Trophoblast cell (in vitro differentiated cells and primary cell): ENCODE results near the gene MIB2.

Experiments
- DNase-seq, 2 donors: peaks; one replicate each; pipeline ENCODE4 v3.0.0-alpha.2; 2016
- H2AFZ ChIP-seq: 2 replicates; pipeline ENCODE4 v1.6.1; 2013; ENCODE audit warnings: low read length, moderate library complexity, mild to moderate bottlenecking; ENCODE audit not compliant: insufficient read depth, poor library complexity
- H2AK5ac ChIP-seq: 2 replicates; pipeline ENCODE4 v1.6.1; 2013; ENCODE audit warnings: mild to moderate bottlenecking, low read length
- H2BK120ac ChIP-seq: 2 replicates; pipeline ENCODE4 v1.6.1; 2013; ENCODE audit warnings: low read length, mild to moderate bottlenecking, moderate library complexity; ENCODE audit not compliant: insufficient read depth, poor library complexity
- H2BK12ac ChIP-seq: 2 replicates; pipeline ENCODE4 v1.6.1; 2013; ENCODE audit warnings: mild to moderate bottlenecking, low read length, moderate library complexity
- H2BK5ac ChIP-seq: 2 replicates; pipeline ENCODE4 v1.6.1; 2013; ENCODE audit warnings: low read length, low read depth, moderate library complexity, mild to moderate bottlenecking; ENCODE audit not compliant: poor library complexity
- H3K14ac ChIP-seq: 2 replicates; pipeline ENCODE4 v1.6.1; 2013; ENCODE audit warnings: mild to moderate bottlenecking, low read length
- H3K18ac ChIP-seq: 2 replicates; pipeline ENCODE4 v1.6.1; 2013; ENCODE audit warnings: mild to moderate bottlenecking, low read length
- H3K23ac ChIP-seq: 2 replicates; pipeline ENCODE4 v1.6.1; 2013; ENCODE audit warnings: low read length
- H3K27ac ChIP-seq: 2 replicates; pipeline ENCODE4 v1.5.1; 2013; ENCODE audit warnings: low read depth, mild to moderate bottlenecking, inconsistent platforms, low read length, moderate library complexity
- H3K27me3 ChIP-seq: 2 replicates; pipeline ENCODE4 v1.6.1; 2013; ENCODE audit warnings: inconsistent platforms, mild to moderate bottlenecking, low read length, moderate library complexity; ENCODE audit not compliant: insufficient read depth
- H3K36me3 ChIP-seq, 2 experiments: 1 replicate in 1 of 2; 2 replicates in 1 of 2; pipeline ENCODE4 v1.6.1; 2013; ENCODE audit warnings: low read length in 2 of 2, mild to moderate bottlenecking in 2 of 2, moderate library complexity in 1 of 2; ENCODE audit not compliant: insufficient read depth in 2 of 2, control insufficient read depth in 1 of 2
- H3K4ac ChIP-seq: 2 replicates; pipeline ENCODE4 v1.6.1; 2013; ENCODE audit warnings: low read depth, mild to moderate bottlenecking, low read length, moderate library complexity
- H3K4me1 ChIP-seq, 2 experiments: 1 replicate in 1 of 2; 2 replicates in 1 of 2; pipeline ENCODE4 v1.6.1; 2013; ENCODE audit warnings: low read length in 2 of 2, mild to moderate bottlenecking in 2 of 2, moderate library complexity in 1 of 2; ENCODE audit not compliant: insufficient read depth in 2 of 2, control insufficient read depth in 1 of 2
- H3K4me2 ChIP-seq: 2 replicates; pipeline ENCODE4 v1.6.1; 2013; ENCODE audit warnings: inconsistent platforms, mild to moderate bottlenecking, low read length, moderate library complexity
- H3K4me3 ChIP-seq: 2 replicates; pipeline ENCODE4 v1.5.1; 2013; ENCODE audit warnings: mild to moderate bottlenecking, low read depth, low read length, inconsistent platforms
- H3K79me1 ChIP-seq: one replicate; pipeline ENCODE4 v1.6.1; 2013; ENCODE audit warnings: low read length
- H3K79me2 ChIP-seq: 2 replicates; pipeline ENCODE4 v1.6.1; 2013; ENCODE audit warnings: low read length, mild to moderate bottlenecking; ENCODE audit not compliant: control insufficient read depth, insufficient read depth, poor library complexity
- H3K9ac ChIP-seq: 2 replicates; pipeline ENCODE4 v1.6.1; 2013; ENCODE audit warnings: mild to moderate bottlenecking, low read length
- H3K9me3 ChIP-seq: 2 replicates; pipeline ENCODE4 v1.6.1; 2013; ENCODE audit warnings: low read depth, mild to moderate bottlenecking, control low read depth, inconsistent platforms, low read length; ENCODE audit not compliant: insufficient read depth
- H4K12ac ChIP-seq: 2 replicates; pipeline ENCODE4 v1.6.1; 2013; ENCODE audit warnings: low read depth, mild to moderate bottlenecking, low read length, moderate library complexity
- H4K8ac ChIP-seq: 2 replicates; pipeline ENCODE4 v1.6.1; 2013; ENCODE audit warnings: low read depth, mild to moderate bottlenecking, low read length, moderate library complexity
- H4K91ac ChIP-seq: one replicate; pipeline ENCODE4 v1.6.1; 2013; ENCODE audit warnings: low read depth, mild to moderate bottlenecking, low read length, moderate library complexity
- WGBS: extraction: QIAGEN DNeasy Blood & Tissue Kit; methylation state at CpG from one replicate; pipeline ENCODE4 v1.1.7; 2013; ENCODE audit warnings: missing lambda C conversion rate; ENCODE audit not compliant: insufficient read length, insufficient coverage; ENCODE audit errors: extremely low coverage; 5-methylcytosine and 5-hydroxymethylcytosine counted together

Gene MIB2

DNA sequence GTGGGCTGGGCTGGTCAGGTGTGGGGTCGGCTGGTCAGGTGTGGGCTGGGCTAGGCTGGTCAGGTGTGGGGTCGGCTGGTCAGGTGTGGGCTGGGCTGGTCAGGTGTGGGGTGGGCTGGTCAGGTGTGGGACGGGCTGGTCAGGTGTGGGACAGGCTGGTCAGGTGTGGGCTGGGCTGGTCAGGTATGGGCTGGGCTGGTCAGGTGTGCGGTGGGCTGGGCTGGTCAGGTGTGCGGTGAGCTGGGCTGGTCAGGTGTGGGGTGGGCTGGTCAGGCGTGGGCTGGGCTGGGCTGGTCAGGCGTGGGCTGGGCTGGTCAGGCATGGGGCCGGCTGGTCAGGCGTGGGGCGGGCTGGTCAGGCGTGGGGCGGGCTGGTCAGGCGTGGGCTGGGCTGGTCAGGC, 9.1 kb upstream of the MIB2 start:
- no CpG with 5 or more reads among the region's 13 CpGs for WGBS
- H3K14ac ChIP-seq: no peak overlapping the region
- H3K36me3 ChIP-seq: no peaks in the 10 kb centered on the region
- no peak overlapping the region for H3K27ac ChIP-seq
- H3K4ac ChIP-seq: no peak overlapping the region
- H2BK5ac ChIP-seq: no peak overlapping the region
- H3K79me2 ChIP-seq: no peaks in the 10 kb centered on the region
- no peak overlapping the region for H4K91ac ChIP-seq
- DNase-seq: no peak
- H2AFZ ChIP-seq: no peak overlapping the region
- H3K9me3 ChIP-seq: peaks cover 4% of the 10 kb centered on the region
- no peak overlapping the region for H3K9ac ChIP-seq
- H3K4me1 ChIP-seq: no peaks in the 10 kb centered on the region
- H2BK120ac ChIP-seq: no peak overlapping the region
- H3K23ac ChIP-seq: no peak overlapping the region
- H3K79me1 ChIP-seq: no peaks in the 10 kb centered on the region
- peaks cover 2% of the 10 kb centered on the region for H3K27me3 ChIP-seq
- H4K8ac ChIP-seq: no peak overlapping the region
- no peak overlapping the region for H4K12ac ChIP-seq
- no peak overlapping the region for H2AK5ac ChIP-seq
- no peak overlapping the region for H2BK12ac ChIP-seq
- H3K4me2 ChIP-seq: no peak overlapping the region
- H3K4me3 ChIP-seq: no peak overlapping the region
- H3K18ac ChIP-seq: no peak overlapping the region

DNA sequence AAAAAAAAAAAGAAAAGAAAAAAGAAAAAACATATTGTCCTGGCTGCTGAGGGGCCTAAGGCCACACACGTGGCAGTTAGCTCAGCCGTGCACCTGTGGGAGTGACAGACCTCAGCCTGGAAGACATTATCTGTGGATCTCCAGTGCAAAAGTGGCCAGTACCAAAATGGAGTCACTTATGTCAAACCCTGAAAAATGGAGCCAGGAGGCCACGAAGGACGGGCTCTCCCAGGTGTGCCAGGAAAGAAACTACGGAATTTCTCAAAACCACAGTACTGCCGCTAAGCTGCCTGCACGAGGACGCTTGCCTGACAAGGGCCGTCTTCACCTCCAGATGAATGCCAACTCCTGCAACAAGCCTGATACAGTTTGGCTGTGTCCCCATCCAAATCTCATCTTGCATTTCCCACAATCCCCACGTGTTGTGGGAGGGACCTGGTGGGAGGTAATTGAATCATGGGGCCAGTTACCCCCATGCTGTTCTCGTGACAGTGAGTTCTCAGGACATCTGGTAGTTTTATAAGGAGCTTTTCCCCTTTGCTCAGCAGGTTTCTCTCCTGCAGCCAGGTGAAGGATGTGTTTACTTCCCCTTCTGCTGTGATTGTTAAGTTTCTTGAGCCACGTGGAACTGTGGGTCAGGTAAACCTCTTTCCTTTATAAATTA, 5.3 kb upstream of the MIB2 start:
- no CpG with 5 or more reads among the region's 12 CpGs for WGBS
- H3K36me3 ChIP-seq: no peaks in the 10 kb centered on the region

DNA sequence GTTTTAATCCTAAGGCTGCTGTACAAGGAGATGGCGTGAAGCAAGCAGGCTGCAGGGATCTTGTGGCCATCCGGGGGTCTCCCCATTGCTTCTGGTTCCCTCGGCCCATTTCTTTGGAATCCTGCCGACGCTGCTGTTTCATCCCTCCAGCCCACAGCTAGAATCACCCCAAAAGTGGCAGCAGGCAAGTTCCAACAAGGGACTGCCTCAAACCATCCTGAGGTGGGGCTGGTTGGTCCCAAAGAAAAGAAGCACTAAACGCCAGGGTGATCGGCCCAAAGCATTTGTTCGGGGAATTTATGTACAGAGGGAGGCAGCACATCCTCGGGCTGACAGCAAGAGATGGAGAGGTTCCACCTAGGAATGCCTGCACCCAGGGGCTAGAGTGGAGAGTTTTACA, 4.5 kb upstream of the MIB2 start:
- Histone ChIP-seq H2AFZ (no peak overlapping the region), H3K27me3 (no peaks in the 10 kb centered on the region), H3K79me1 (peaks cover 4% of the 10 kb centered on the region), H2BK5ac (no peak overlapping the region), H3K4me3 (no peak overlapping the region), H3K4me2 (no peak overlapping the region), H3K79me2 (peaks cover 4% of the 10 kb centered on the region), H3K9ac (no peak overlapping the region), H3K18ac (no peak overlapping the region), H2BK12ac (no peak overlapping the region), H3K9me3 (peaks cover under 1% of the 10 kb centered on the region), H2AK5ac (no peak overlapping the region), H3K27ac (no peak overlapping the region), H4K8ac (no peak overlapping the region), H3K4me1 (peaks cover 7 to 8% of the 10 kb centered on the region in 2 experiments), H3K14ac (no peak overlapping the region), H4K12ac (no peak overlapping the region), H4K91ac (no peak overlapping the region), H3K4ac (no peak overlapping the region), H3K36me3 (no peaks in the 10 kb centered on the region), H2BK120ac (no peak overlapping the region), H3K23ac (no peak overlapping the region)
- no CpG with 5 or more reads among the region's 9 CpGs for WGBS
- no peak for DNase-seq

More for the DNA sequence above, 5.3 kb upstream of the MIB2 start:
- Histone ChIP-seq H3K4me1 (peaks cover 7 to 8% of the 10 kb centered on the region in 2 experiments), H3K79me2 (no peaks in the 10 kb centered on the region), H3K27me3 (no peaks in the 10 kb centered on the region), H2BK12ac (no peak overlapping the region), H3K27ac (no peak overlapping the region), H4K12ac (no peak overlapping the region), H3K9ac (no peak overlapping the region), H3K23ac (no peak overlapping the region), H3K4ac (no peak overlapping the region), H3K79me1 (no peaks in the 10 kb centered on the region), H2BK120ac (no peak overlapping the region), H2BK5ac (no peak overlapping the region), H3K18ac (no peak overlapping the region), H2AK5ac (no peak overlapping the region), H4K8ac (no peak overlapping the region), H3K4me2 (no peak overlapping the region), H4K91ac (no peak overlapping the region), H3K4me3 (no peak overlapping the region), H3K14ac (no peak overlapping the region), H3K9me3 (peaks cover 4% of the 10 kb centered on the region), H2AFZ (no peak overlapping the region)
- DNase-seq: no peak

DNA sequence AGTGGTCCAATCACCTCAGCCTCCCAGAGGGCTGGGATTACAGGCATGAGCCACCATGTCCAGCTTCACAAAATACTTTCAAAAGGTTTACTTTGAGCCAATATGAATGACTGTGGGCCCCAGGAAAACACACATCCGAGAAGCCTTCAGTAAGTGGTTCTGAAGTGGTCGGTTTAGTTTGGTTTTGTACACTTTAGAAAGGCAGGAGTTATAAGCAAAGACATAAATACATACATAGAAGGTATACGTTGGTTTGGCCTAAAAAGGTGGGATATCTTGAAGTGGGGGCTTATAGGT, 3.2 kb upstream of the MIB2 start:
- no peaks in the 10 kb centered on the region for H3K36me3 ChIP-seq
- H4K8ac ChIP-seq: no peak overlapping the region
- no peaks in the 10 kb centered on the region for H3K9me3 ChIP-seq
- H3K23ac ChIP-seq: no peak overlapping the region
- H3K4me3 ChIP-seq: no peak overlapping the region
- H3K14ac ChIP-seq: no peak overlapping the region
- H2AFZ ChIP-seq: no peak overlapping the region
- no peak overlapping the region for H2AK5ac ChIP-seq
- H3K4ac ChIP-seq: no peak overlapping the region
- peaks cover 8% of the 10 kb centered on the region for H3K79me1 ChIP-seq
- no peak overlapping the region for H3K9ac ChIP-seq
- no peak overlapping the region for H3K4me2 ChIP-seq
- DNase-seq: no peak
- H2BK120ac ChIP-seq: no peak overlapping the region
- H4K91ac ChIP-seq: no peak overlapping the region
- H4K12ac ChIP-seq: no peak overlapping the region
- WGBS: no CpG with 5 or more reads among the region's 3 CpGs
- peaks cover 10 to 14% of the 10 kb centered on the region in 2 experiments for H3K4me1 ChIP-seq
- H3K18ac ChIP-seq: no peak overlapping the region
- H3K79me2 ChIP-seq: peaks cover 5% of the 10 kb centered on the region
- H3K27me3 ChIP-seq: no peaks in the 10 kb centered on the region
- no peak overlapping the region for H3K27ac ChIP-seq
- H2BK12ac ChIP-seq: no peak overlapping the region
- no peak overlapping the region for H2BK5ac ChIP-seq
